WTC11 (cell line): ENCODE results near the gene TMEM38A.

Source experiments
- ELF4 ChIP-seq: sonication (generic); formaldehyde crosslinking; IDR thresholded peaks from 2 replicates; pipeline ENCODE4 v1.8.1; 2022; ENCODE audit warnings: low read depth, mild to moderate bottlenecking, moderate library complexity, missing genetic modification reagents
- ESRRA ChIP-seq: sonication (generic); formaldehyde crosslinking; IDR thresholded peaks from 2 replicates; pipeline ENCODE4 v1.8.1; 2022; ENCODE audit warnings: mild to moderate bottlenecking, missing genetic modification reagents, borderline replicate concordance
- FOXK1 ChIP-seq: sonication (generic); formaldehyde crosslinking; IDR thresholded peaks from 2 replicates; pipeline ENCODE4 v1.8.0; 2022; ENCODE audit warnings: mild to moderate bottlenecking, moderate library complexity, missing genetic modification reagents
- MYBL2 ChIP-seq: sonication (generic); formaldehyde crosslinking; IDR thresholded peaks from 2 replicates; pipeline ENCODE4 v1.8.1; 2023; ENCODE audit warnings: mild to moderate bottlenecking, moderate library complexity, missing genetic modification reagents
- USF1 ChIP-seq: sonication (generic); formaldehyde crosslinking; IDR thresholded peaks from 2 replicates; pipeline ENCODE4 v1.8.0; 2022; ENCODE audit warnings: mild to moderate bottlenecking, missing genetic modification reagents
- ZNF423 ChIP-seq: fragments of 250-450 bp; sonication (Bioruptor Pico); IDR thresholded peaks from 2 replicates; pipeline ENCODE4 v2.1.2; 2022; ENCODE audit warnings: mild to moderate bottlenecking, moderate library complexity
- TF ChIP-seq, protein P1 (sequence below): fragments of 200-600 bp; IDR thresholded peaks from 2 replicates; pipeline ENCODE4 v1.8.0; 2022; ENCODE audit warnings: antibody characterized with exemption
- TF ChIP-seq, protein P2 (sequence below): sonication (generic); formaldehyde crosslinking; IDR thresholded peaks from 2 replicates; pipeline ENCODE4 v1.8.0; 2022; ENCODE audit warnings: missing genetic modification reagents
- TF ChIP-seq, protein P3 (sequence below): sonication (generic); formaldehyde crosslinking; IDR thresholded peaks from 2 replicates; pipeline ENCODE4 v1.8.1; 2023; ENCODE audit warnings: mild to moderate bottlenecking, missing genetic modification reagents

DNA sequence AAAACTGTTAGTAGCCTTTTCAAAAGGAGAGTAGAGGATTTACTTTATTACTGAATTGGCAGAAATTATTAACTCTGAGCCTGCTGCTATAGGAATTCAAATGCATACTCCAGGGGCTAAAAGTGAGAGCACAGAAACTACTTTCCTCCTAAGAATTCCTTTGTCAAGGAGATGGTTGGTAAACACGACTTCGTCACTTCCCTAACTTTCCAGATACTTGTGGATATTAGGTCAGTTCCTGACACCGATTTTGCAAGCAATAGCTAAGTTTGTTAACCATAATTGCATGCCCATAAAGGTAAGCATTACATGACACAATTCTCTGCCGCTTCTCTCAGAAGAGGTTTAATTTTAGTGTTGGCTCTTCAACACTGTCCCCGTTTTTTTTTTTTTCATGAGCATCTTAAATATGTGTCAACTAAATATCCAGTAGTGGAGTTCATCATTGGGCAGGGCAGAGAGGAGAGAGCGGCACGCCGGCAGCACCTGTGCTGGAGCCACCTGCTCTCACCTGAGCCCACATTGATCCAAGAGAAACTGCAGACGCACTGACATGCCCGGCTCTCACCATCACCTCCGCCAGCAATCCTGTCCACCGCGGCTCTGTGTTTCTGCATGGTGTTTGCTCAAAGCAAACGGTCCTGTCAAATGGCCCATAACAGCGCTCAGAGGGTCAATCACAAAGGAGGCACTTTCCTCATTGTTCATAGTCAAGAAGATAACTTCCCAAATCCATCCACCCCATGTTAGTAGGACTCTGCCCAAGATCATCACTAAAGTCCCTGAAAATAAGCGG, 35.6 kb upstream of the TMEM38A start:
- TF ChIP-seq MYBL2 (CRISPR knock-in tag) (no peak), USF1 (CRISPR knock-in tag) (no peak), ELF4 (no peak), ZNF423 (CRISPR knock-in tag) (no peak), ESRRA (CRISPR knock-in tag) (no peak), FOXK1 (CRISPR knock-in tag) (no peak)
- TF ChIP-seq, protein P1, sequence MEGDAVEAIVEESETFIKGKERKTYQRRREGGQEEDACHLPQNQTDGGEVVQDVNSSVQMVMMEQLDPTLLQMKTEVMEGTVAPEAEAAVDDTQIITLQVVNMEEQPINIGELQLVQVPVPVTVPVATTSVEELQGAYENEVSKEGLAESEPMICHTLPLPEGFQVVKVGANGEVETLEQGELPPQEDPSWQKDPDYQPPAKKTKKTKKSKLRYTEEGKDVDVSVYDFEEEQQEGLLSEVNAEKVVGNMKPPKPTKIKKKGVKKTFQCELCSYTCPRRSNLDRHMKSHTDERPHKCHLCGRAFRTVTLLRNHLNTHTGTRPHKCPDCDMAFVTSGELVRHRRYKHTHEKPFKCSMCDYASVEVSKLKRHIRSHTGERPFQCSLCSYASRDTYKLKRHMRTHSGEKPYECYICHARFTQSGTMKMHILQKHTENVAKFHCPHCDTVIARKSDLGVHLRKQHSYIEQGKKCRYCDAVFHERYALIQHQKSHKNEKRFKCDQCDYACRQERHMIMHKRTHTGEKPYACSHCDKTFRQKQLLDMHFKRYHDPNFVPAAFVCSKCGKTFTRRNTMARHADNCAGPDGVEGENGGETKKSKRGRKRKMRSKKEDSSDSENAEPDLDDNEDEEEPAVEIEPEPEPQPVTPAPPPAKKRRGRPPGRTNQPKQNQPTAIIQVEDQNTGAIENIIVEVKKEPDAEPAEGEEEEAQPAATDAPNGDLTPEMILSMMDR = no peak
- TF ChIP-seq, protein P2, sequence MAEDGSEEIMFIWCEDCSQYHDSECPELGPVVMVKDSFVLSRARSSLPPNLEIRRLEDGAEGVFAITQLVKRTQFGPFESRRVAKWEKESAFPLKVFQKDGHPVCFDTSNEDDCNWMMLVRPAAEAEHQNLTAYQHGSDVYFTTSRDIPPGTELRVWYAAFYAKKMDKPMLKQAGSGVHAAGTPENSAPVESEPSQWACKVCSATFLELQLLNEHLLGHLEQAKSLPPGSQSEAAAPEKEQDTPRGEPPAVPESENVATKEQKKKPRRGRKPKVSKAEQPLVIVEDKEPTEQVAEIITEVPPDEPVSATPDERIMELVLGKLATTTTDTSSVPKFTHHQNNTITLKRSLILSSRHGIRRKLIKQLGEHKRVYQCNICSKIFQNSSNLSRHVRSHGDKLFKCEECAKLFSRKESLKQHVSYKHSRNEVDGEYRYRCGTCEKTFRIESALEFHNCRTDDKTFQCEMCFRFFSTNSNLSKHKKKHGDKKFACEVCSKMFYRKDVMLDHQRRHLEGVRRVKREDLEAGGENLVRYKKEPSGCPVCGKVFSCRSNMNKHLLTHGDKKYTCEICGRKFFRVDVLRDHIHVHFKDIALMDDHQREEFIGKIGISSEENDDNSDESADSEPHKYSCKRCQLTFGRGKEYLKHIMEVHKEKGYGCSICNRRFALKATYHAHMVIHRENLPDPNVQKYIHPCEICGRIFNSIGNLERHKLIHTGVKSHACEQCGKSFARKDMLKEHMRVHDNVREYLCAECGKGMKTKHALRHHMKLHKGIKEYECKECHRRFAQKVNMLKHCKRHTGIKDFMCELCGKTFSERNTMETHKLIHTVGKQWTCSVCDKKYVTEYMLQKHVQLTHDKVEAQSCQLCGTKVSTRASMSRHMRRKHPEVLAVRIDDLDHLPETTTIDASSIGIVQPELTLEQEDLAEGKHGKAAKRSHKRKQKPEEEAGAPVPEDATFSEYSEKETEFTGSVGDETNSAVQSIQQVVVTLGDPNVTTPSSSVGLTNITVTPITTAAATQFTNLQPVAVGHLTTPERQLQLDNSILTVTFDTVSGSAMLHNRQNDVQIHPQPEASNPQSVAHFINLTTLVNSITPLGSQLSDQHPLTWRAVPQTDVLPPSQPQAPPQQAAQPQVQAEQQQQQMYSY (CRISPR knock-in tag) = no peak
- TF ChIP-seq, protein P3, sequence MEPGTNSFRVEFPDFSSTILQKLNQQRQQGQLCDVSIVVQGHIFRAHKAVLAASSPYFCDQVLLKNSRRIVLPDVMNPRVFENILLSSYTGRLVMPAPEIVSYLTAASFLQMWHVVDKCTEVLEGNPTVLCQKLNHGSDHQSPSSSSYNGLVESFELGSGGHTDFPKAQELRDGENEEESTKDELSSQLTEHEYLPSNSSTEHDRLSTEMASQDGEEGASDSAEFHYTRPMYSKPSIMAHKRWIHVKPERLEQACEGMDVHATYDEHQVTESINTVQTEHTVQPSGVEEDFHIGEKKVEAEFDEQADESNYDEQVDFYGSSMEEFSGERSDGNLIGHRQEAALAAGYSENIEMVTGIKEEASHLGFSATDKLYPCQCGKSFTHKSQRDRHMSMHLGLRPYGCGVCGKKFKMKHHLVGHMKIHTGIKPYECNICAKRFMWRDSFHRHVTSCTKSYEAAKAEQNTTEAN (CRISPR knock-in tag) = no peak
